Gastrocnemius medialis (tissue), 4 donors: ENCODE data around the gene IFNA1.

Source experiments
- CTCF ChIP-seq, 5 experiments: fragments of 450-650 bp in 3 of 5; fragments of 200-600 bp in 2 of 5; sonication (generic) in 2 of 5; IDR thresholded peaks in 4 of 5; conservative IDR thresholded peaks in 1 of 5; 1 replicate in 4 of 5; 2 replicates in 1 of 5; pipeline ENCODE4 v1.5.1; 2016 to 2019; ENCODE audit warnings: antibody characterized with exemption in 5 of 5, mild to moderate bottlenecking in 3 of 5, moderate library complexity in 3 of 5
- POLR2A ChIP-seq, 2 donors: fragments of 450-650 bp; IDR thresholded peaks; one replicate each; pipeline ENCODE4 v1.6.1; 2017; ENCODE audit warnings: antibody characterized with exemption in 2 of 2, mild to moderate bottlenecking in 2 of 2, moderate library complexity in 2 of 2

- no peak for TF ChIP-seq POLR2A (IDR thresholded peaks at IDR 0.05)
- no peak for TF ChIP-seq CTCF (IDR thresholded peaks at IDR 0.05 in 4 of 5, conservative IDR thresholded peaks at IDR 0.05 in 1 of 5)
Measured at GRCh38 chr9:21455320-21455719, 15.1 kb downstream of the IFNA1 start.
